HEK293 (cell line): Measurements from ENCODE around the gene AGRN.

ENCODE experiments used
- CTCF ChIP-seq: fragments of 450-650 bp; formaldehyde crosslinking; IDR thresholded peaks from 2 replicates; pipeline ENCODE4 v1.5.1; 2016; ENCODE audit warnings: missing biosample characterization, missing genetic modification characterization
- MEIS1 ChIP-seq: sonication (generic); formaldehyde crosslinking; IDR thresholded peaks from 2 replicates; pipeline ENCODE4 v1.8.1; 2022; ENCODE audit warnings: missing genetic modification reagents, mild to moderate bottlenecking, borderline replicate concordance
- ZNF280D ChIP-seq: fragments of 450-650 bp; formaldehyde crosslinking; IDR thresholded peaks from 2 replicates; pipeline ENCODE4 v1.5.1; 2016; ENCODE audit warnings: missing biosample characterization, missing genetic modification characterization
- ZNF76 ChIP-seq: fragments of 450-650 bp; formaldehyde crosslinking; IDR thresholded peaks from 2 replicates; pipeline ENCODE4; 2016; ENCODE audit warnings: low read depth, missing biosample characterization, missing genetic modification characterization, borderline replicate concordance

GRCh38 chr1:1053682-1054081 lies 33.8 kb downstream of the AGRN start:
- TF ChIP-seq ZNF280D (no peak), ZNF76 (no peak), CTCF (tag by site-specific recombination) (no peak), MEIS1 (no peak)
